Measurements from ENCODE around the gene GSE1. TPM values are rescaled to one million over a fixed set of nuclear protein-coding genes. Genes with fewer than 3 reads are reported as not detected.

GSE1 gene
- total and polyA plus RNA-seq, 2 experiments from 2014 or later: 32.4 to 135 TPM

DNA sequence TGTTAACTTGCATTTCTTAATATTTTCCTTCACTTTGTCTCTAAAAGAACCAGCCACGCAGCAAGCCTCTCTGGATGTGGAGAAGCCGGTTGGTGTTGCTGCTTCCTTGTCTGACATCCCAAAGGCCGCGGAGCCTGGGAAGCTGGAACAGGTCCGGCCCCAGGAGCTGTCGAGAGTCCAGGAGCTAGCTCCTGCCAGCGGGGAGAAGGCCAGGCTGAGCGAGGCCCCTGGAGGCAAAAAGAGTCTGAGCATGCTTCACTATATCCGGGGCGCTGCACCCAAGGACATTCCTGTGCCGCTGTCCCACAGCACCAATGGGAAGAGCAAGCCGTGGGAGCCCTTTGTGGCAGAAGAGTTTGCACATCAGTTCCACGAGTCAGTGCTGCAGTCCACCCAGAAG, 52.8 kb downstream of the GSE1 start:
- Mint-ChIP-seq H3K27me3 (ENCODE audit: insufficient read depth, low read depth, poor library complexity) (peaks cover 37% of the 10 kb centered on the region), H3K9me3 (no peaks in the 10 kb centered on the region; the same call in 2 of the 3 replicates), H3K4me3 (no peak overlapping the region), H3K4me1 (no peaks in the 10 kb centered on the region), H3K36me3 (ENCODE audit: low read depth) (peaks cover 92% of the 10 kb centered on the region), H3K27ac (no peak overlapping the region)
- no peak overlapping the region for H3K4me3 ChIP-seq
- H2AFZ ChIP-seq: no peak overlapping the region
- H3K4me2 ChIP-seq: no peak overlapping the region
- ATAC-seq (no peak), DNase-seq (ENCODE audit: low spot score) (no peak)
- H3F3A ChIP-seq (replicated peaks; ENCODE audit: low read depth): peaks cover 20% of the 10 kb centered on the region
- no peaks in the 10 kb centered on the region; the same call in 1 of the 2 replicates for H3K79me2 ChIP-seq (replicated peaks; ENCODE audit: insufficient read depth)
- no peak overlapping the region for H3K27ac ChIP-seq (ENCODE audit: low read depth)
- peaks cover 18% of the 10 kb centered on the region for H4K20me1 ChIP-seq (replicated peaks; ENCODE audit: insufficient read depth)
- H3K27me3 ChIP-seq (ENCODE audit: insufficient read depth): no peaks in the 10 kb centered on the region
- H3K9me2 ChIP-seq (ENCODE audit: insufficient read depth): no peaks in the 10 kb centered on the region
- H3K36me3 ChIP-seq (ENCODE audit: insufficient read depth): peaks cover 42% of the 10 kb centered on the region
- H3K4me1 ChIP-seq (ENCODE audit: insufficient read depth): no peaks in the 10 kb centered on the region
- TF ChIP-seq CREB1 (CRISPR knock-in tag; IDR thresholded peaks at IDR 0.05; ENCODE audit: low read depth) (no peak), NANOG (IDR thresholded peaks at IDR 0.05; ENCODE audit: borderline replicate concordance) (no peak), ETS1 (IDR thresholded peaks at IDR 0.05) (no peak), EZH2 (IDR thresholded peaks at IDR 0.05; ENCODE audit: low read depth, unreplicated experiment) (no peak), POLR2AphosphoS5 (IDR thresholded peaks at IDR 0.05; ENCODE audit: low read depth) (no peak), JUNB (IDR thresholded peaks at IDR 0.05; ENCODE audit: unreplicated experiment) (no peak), EZH2phosphoT487 (IDR thresholded peaks at IDR 0.05; ENCODE audit: unreplicated experiment) (no peak), ZNF331 (CRISPR knock-in tag; IDR thresholded peaks at IDR 0.05; ENCODE audit: low read depth) (no peak), ZNF114 (CRISPR knock-in tag; IDR thresholded peaks at IDR 0.05) (no peak), STAT1 (IDR thresholded peaks at IDR 0.05; ENCODE audit: unreplicated experiment) (no peak), REST (IDR thresholded peaks at IDR 0.05; ENCODE audit: unreplicated experiment) (no peak)
- TF ChIP-seq, protein P1, sequence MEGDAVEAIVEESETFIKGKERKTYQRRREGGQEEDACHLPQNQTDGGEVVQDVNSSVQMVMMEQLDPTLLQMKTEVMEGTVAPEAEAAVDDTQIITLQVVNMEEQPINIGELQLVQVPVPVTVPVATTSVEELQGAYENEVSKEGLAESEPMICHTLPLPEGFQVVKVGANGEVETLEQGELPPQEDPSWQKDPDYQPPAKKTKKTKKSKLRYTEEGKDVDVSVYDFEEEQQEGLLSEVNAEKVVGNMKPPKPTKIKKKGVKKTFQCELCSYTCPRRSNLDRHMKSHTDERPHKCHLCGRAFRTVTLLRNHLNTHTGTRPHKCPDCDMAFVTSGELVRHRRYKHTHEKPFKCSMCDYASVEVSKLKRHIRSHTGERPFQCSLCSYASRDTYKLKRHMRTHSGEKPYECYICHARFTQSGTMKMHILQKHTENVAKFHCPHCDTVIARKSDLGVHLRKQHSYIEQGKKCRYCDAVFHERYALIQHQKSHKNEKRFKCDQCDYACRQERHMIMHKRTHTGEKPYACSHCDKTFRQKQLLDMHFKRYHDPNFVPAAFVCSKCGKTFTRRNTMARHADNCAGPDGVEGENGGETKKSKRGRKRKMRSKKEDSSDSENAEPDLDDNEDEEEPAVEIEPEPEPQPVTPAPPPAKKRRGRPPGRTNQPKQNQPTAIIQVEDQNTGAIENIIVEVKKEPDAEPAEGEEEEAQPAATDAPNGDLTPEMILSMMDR (conservative IDR thresholded peaks at IDR 0.05; ENCODE audit: low read depth in 2 of 2): no peak
- TF ChIP-seq, protein P2, sequence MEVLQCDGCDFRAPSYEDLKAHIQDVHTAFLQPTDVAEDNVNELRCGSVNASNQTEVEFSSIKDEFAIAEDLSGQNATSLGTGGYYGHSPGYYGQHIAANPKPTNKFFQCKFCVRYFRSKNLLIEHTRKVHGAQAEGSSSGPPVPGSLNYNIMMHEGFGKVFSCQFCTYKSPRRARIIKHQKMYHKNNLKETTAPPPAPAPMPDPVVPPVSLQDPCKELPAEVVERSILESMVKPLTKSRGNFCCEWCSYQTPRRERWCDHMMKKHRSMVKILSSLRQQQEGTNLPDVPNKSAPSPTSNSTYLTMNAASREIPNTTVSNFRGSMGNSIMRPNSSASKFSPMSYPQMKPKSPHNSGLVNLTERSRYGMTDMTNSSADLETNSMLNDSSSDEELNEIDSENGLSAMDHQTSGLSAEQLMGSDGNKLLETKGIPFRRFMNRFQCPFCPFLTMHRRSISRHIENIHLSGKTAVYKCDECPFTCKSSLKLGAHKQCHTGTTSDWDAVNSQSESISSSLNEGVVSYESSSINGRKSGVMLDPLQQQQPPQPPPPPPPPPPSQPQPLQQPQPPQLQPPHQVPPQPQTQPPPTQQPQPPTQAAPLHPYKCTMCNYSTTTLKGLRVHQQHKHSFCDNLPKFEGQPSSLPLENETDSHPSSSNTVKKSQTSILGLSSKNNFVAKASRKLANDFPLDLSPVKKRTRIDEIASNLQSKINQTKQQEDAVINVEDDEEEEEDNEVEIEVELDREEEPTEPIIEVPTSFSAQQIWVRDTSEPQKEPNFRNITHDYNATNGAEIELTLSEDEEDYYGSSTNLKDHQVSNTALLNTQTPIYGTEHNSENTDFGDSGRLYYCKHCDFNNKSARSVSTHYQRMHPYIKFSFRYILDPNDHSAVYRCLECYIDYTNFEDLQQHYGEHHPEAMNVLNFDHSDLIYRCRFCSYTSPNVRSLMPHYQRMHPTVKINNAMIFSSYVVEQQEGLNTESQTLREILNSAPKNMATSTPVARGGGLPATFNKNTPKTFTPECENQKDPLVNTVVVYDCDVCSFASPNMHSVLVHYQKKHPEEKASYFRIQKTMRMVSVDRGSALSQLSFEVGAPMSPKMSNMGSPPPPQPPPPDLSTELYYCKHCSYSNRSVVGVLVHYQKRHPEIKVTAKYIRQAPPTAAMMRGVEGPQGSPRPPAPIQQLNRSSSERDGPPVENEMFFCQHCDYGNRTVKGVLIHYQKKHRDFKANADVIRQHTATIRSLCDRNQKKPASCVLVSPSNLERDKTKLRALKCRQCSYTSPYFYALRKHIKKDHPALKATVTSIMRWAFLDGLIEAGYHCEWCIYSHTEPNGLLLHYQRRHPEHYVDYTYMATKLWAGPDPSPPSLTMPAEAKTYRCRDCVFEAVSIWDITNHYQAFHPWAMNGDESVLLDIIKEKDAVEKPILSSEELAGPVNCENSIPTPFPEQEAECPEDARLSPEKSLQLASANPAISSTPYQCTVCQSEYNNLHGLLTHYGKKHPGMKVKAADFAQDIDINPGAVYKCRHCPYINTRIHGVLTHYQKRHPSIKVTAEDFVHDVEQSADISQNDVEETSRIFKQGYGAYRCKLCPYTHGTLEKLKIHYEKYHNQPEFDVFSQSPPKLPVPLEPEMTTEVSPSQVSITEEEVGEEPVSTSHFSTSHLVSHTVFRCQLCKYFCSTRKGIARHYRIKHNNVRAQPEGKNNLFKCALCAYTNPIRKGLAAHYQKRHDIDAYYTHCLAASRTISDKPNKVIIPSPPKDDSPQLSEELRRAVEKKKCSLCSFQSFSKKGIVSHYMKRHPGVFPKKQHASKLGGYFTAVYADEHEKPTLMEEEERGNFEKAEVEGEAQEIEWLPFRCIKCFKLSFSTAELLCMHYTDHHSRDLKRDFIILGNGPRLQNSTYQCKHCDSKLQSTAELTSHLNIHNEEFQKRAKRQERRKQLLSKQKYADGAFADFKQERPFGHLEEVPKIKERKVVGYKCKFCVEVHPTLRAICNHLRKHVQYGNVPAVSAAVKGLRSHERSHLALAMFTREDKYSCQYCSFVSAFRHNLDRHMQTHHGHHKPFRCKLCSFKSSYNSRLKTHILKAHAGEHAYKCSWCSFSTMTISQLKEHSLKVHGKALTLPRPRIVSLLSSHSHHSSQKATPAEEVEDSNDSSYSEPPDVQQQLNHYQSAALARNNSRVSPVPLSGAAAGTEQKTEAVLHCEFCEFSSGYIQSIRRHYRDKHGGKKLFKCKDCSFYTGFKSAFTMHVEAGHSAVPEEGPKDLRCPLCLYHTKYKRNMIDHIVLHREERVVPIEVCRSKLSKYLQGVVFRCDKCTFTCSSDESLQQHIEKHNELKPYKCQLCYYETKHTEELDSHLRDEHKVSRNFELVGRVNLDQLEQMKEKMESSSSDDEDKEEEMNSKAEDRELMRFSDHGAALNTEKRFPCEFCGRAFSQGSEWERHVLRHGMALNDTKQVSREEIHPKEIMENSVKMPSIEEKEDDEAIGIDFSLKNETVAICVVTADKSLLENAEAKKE (CRISPR knock-in tag; IDR thresholded peaks at IDR 0.05): no peak
